ENCODE results near the gene ARAP2.
A peak's percentile ranks its signal among the peaks of the same experiment; 100 is the strongest.

ARAP2 gene

DNA sequence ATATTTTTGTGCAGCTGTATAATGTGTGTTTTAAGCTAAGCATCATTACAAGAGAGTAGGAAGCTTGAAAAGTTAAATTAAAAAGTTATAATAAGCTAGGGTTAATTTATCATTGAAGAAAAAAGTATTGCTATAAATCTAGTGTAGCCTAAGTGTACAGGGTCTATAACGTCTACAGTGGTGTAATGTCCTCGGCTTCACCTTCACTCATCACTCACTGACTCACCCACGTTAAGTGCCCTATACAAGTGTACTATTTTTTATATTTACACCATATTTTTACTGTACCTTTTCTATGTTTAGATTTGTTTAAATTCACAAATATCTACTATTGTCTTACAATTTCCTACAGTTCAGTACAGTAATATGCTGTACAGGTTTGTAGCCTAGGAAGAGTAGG lies 23.5 kb downstream of the ARAP2 start:
- no peaks in the 10 kb centered on the region for H3K27me3 Mint-ChIP-seq
- H3K36me3 Mint-ChIP-seq: peaks cover 3 to 12% of the 10 kb centered on the region in 2 donors
- no peak overlapping the region for H3K4me3 Mint-ChIP-seq
- no peak for DNase-seq
- H3K27ac Mint-ChIP-seq: no peak overlapping the region
- ATAC-seq (replicated peaks): no peak
- H3K9me3 Mint-ChIP-seq: no peaks in the 10 kb centered on the region
- peaks cover 27 to 35% of the 10 kb centered on the region in 2 donors for H3K4me1 Mint-ChIP-seq

DNA sequence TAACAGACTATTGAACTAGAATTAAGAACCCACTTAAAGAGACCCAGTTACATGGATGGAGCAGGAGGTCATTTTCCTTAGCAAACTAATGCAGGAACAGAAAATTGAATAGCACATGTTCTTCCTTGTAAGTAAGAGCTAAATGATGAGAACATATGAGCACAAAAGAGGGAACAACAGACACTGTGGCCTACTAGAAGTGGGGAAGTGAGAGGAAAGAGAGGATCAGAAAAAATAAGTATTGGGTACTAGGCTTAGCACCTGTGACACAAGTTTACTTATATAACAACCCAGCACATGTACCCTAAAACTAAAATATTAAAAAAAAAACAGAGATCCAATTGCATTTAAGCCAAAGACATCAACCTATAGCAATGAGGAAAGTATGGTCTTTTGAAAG lies 26.2 kb downstream of the ARAP2 start:
- Mint-ChIP-seq H3K27me3 (no peaks in the 10 kb centered on the region), H3K4me1 (peaks cover 26 to 32% of the 10 kb centered on the region in 2 donors), H3K27ac (no peak overlapping the region), H3K36me3 (peaks cover 7 to 13% of the 10 kb centered on the region in 2 donors), H3K4me3 (no peak overlapping the region), H3K9me3 (no peaks in the 10 kb centered on the region)
- DNase-seq (no peak), ATAC-seq (replicated peaks) (peak; percentile 88 to 89)

DNA sequence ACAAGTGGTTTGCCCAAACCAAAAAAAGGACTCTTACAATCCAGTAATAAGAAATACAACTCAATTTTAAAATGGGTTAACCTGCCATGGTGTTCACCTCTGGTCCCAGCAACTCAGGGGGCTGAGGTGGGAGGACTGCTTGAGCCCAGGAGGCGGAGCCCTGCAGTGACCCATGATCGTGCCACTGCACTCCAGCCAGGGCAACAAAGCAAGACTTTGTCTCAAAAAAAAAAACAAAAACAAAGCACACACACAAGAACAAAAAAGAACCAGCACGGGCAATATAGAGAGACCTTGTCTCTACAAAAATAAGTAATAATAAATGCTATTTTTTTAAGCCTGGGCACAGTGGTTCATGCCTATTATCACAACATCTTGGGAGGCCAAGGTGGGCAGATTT lies 28.7 kb downstream of the ARAP2 start:
- Mint-ChIP-seq H3K27ac (no peak overlapping the region), H3K36me3 (peaks cover 9 to 22% of the 10 kb centered on the region in 2 donors), H3K4me3 (no peak overlapping the region), H3K4me1 (peaks cover 22 to 26% of the 10 kb centered on the region in 2 donors), H3K9me3 (no peaks in the 10 kb centered on the region), H3K27me3 (no peaks in the 10 kb centered on the region)
- DNase-seq (no peak), ATAC-seq (replicated peaks) (no peak)

DNA sequence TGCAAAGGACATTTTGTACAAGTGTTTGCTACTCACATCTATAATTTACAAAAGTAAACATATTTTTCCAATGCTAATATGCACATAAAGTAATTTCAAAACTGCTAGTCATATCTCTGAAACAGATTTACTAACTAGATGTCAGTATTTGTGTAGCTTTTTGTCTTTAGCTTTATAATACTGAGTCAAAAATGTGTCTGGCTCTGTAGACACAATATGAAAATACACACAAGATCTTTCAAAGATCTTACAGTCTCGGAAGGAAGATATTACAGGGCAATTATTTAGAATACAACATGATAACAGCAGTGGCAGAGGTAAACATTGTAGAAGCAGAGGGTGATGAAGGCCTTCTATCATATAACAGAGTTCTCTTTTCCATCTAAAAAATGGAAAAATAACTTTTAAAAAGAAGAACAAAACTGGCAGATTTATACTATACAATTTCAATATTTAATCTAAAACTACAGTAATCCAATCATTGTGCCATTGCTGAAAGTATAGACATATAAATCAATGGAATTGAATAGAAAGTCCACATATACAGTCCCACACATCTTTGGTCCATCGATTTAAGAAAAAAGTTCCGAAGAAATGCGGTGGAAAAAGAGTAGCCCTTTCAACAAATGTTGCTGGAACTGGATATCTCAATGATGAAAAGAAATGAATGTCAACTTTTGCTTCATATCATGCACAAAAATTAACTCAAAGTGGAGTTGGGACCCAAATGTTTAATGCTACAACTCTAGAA lies 29.4 kb downstream of the ARAP2 start:
- ATAC-seq (replicated peaks) (no peak), DNase-seq (no peak)
- no peak overlapping the region for H3K27ac Mint-ChIP-seq
- peaks cover 24 to 31% of the 10 kb centered on the region in 2 donors for H3K4me1 Mint-ChIP-seq
- peaks cover 9 to 28% of the 10 kb centered on the region in 2 donors for H3K36me3 Mint-ChIP-seq
- no peaks in the 10 kb centered on the region for H3K27me3 Mint-ChIP-seq
- H3K4me3 Mint-ChIP-seq: no peak overlapping the region
- no peaks in the 10 kb centered on the region for H3K9me3 Mint-ChIP-seq

DNA sequence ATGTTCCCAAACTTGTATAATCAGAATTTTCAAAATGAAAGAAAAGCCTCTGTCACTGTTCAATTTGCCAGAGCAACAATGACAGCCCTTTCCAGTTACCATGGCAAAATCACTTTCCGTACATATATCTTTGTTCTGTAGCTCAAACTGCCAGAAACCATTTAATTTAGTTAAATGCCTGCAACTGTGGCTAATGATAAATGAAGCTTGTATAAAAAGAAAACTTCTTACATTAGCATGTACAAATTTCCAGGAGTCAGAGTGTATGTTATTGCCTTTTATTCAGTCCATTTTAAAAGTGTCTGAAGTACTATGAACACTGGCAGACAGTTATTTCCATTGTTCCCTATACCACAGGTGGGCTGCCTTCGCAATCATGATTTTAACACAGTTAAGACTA lies 30.3 kb downstream of the ARAP2 start:
- H3K4me3 Mint-ChIP-seq: no peak overlapping the region
- no peak overlapping the region for H3K27ac Mint-ChIP-seq
- peaks cover 9 to 29% of the 10 kb centered on the region in 2 donors for H3K36me3 Mint-ChIP-seq

DNA sequence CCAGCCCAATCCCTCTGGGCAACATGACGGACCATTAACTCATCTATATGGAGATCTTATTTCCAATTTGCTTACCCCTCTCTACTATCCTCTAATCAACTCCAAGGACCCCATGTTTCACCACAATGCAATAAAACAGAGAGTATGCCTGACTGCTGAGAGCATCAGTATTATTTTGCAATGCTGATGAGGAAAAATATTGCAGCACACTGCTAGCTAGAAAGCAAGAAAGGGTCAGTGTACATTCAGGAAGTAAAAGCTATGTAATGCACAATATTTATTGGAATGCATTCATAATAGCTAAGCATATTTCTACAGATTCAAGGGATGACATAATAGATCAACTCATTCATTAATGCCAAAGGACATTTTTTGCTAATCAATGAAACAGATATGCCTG lies 33.2 kb downstream of the ARAP2 start:
- Mint-ChIP-seq H3K36me3 (peaks cover 17 to 46% of the 10 kb centered on the region in 2 donors), H3K4me3 (no peak overlapping the region), H3K9me3 (no peaks in the 10 kb centered on the region), H3K4me1 (peaks cover 24 to 37% of the 10 kb centered on the region in 2 donors), H3K27ac (no peak overlapping the region), H3K27me3 (no peaks in the 10 kb centered on the region)
- ATAC-seq (replicated peaks) (no peak), DNase-seq (no peak)

More for the DNA sequence above, 30.3 kb downstream of the ARAP2 start:
- DNase-seq (no peak), ATAC-seq (replicated peaks) (no peak)
- Mint-ChIP-seq H3K9me3 (no peaks in the 10 kb centered on the region), H3K4me1 (peaks cover 22 to 31% of the 10 kb centered on the region in 2 donors), H3K27me3 (no peaks in the 10 kb centered on the region)

DNA sequence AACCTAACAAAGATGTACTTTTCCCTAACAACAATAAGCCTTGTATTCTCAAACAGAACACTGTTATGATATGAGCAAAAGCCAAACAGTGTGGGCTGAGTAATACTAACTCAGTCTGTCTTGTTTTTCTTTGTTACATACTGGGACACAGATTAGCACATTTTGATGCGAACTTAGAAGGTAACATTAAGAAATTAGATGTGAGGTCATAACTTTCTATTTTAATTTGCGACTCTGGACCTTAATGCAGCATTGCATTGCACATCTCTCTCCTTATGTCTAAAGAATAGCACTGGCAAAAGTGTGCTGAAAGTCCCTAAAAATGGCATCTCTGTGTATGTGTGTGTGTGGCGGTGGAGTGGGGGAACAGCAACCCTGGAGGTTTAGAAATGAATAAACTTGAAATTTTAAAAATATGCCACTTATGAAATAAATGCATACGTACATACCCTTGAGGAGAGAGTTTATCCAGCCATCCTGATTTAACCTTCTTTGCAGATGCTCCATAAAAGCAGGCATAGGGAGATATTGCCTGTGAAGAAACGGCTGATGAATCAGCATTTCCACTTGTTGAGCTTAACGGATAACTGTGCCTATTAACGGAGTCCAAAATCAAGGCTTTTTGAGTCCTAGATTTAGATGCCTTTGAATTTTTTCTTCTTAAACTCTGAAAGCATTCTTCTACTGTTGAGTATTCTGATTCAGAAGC lies 34.2 kb downstream of the ARAP2 start:
- peak; percentile 49 to 62 for ATAC-seq (replicated peaks)
- Mint-ChIP-seq H3K27me3 (no peaks in the 10 kb centered on the region), H3K4me3 (no peak overlapping the region), H3K27ac (no peak overlapping the region), H3K4me1 (peaks cover 23 to 39% of the 10 kb centered on the region in 2 donors), H3K9me3 (no peaks in the 10 kb centered on the region), H3K36me3 (peaks cover 16 to 49% of the 10 kb centered on the region in 2 donors)
- DNase-seq: no peak

DNA sequence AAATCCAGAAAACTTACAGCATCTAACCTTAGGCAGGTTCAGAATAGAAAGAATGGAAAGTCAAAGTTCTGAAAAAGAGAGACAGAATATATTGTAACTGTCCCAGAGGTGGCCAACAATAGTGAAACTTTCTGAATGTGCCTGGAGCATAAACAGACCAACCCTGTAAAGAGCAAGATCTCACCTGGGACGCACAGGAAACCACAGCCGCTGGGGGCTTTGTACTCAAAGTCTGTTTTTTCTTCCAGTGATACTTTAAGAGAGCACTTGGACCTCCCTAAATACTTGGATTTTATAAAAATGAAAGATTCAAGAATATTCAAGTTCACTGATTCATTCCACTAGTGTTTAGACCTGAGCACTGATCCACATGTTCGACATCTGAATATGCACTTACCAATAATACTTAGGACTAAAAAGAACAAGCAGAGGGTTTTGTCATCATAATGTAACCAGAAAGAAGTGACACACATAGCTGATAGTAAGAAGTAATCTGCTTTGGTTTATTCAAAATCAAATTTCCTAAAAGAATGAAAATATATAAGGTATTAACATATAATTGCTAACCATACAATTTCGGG lies 35.3 kb downstream of the ARAP2 start:
- no peak for DNase-seq
- ATAC-seq (replicated peaks): peak; percentile 87 to 88
- Mint-ChIP-seq H3K4me3 (no peak overlapping the region), H3K36me3 (peaks cover 17 to 52% of the 10 kb centered on the region in 2 donors), H3K9me3 (no peaks in the 10 kb centered on the region), H3K27me3 (no peaks in the 10 kb centered on the region), H3K4me1 (peaks cover 21 to 34% of the 10 kb centered on the region in 2 donors), H3K27ac (no peak overlapping the region)

DNA sequence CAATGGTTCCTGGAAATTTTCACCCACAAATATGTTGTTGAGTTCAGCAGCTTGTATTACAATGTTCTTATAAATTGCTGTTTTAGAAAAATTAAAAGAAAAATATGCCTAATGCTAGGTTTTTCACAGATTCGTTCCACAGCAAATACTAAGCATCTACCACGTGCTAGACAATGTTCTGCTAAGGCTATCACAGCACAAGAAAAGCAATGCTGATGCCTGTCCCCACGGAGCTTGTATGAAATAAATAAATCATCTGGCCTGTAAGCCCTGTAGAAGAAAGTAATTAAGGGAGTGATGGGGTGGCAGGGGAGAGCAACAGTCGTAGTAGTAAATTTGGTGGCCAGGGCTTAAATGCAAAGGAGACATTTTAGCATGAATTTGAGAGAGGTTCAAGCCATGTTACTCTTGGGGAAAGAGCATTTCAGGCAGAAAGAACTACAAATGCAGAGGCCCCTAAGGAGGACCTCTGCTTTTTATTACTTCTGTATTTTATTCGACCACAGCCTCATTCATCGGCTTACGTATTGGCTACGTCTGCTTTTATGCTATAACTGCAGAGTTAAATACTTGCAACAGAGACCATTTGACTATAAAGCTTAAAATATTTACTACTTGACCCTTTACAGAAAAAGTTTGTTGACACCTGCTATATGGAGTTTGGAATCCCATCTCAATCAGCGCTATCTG lies 36.3 kb downstream of the ARAP2 start:
- peaks cover 20 to 55% of the 10 kb centered on the region in 2 donors for H3K36me3 Mint-ChIP-seq

DNA sequence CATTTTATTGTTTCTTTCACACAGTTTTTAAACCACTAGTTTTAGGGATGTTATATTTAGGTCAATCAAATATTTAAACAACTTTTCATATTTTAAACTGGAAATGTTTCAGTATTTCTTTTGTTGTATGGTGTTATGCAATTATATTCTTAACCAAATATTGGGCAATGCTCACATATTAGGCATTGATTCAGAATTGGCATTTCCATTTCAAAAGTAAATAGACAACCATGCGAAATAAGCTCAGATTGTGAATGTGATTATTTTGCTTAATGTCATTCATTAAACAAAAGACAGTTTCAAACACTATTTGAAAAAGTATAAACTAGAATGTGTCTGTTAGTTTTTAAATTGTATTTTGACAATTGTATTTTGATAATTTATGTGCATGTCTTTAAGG lies 36.9 kb downstream of the ARAP2 start:
- Mint-ChIP-seq H3K27me3 (no peaks in the 10 kb centered on the region), H3K4me1 (peaks cover 20 to 41% of the 10 kb centered on the region in 2 donors), H3K36me3 (peaks cover 20 to 58% of the 10 kb centered on the region in 2 donors), H3K4me3 (no peak overlapping the region), H3K27ac (no peak overlapping the region), H3K9me3 (no peaks in the 10 kb centered on the region)
- DNase-seq: no peak
- no peak for ATAC-seq (replicated peaks)

More for the DNA sequence above, 36.3 kb downstream of the ARAP2 start:
- Mint-ChIP-seq H3K4me1 (peaks cover 20 to 41% of the 10 kb centered on the region in 2 donors), H3K9me3 (no peaks in the 10 kb centered on the region), H3K27ac (no peak overlapping the region), H3K27me3 (no peaks in the 10 kb centered on the region), H3K4me3 (no peak overlapping the region)
- DNase-seq (no peak), ATAC-seq (replicated peaks) (no peak)

DNA sequence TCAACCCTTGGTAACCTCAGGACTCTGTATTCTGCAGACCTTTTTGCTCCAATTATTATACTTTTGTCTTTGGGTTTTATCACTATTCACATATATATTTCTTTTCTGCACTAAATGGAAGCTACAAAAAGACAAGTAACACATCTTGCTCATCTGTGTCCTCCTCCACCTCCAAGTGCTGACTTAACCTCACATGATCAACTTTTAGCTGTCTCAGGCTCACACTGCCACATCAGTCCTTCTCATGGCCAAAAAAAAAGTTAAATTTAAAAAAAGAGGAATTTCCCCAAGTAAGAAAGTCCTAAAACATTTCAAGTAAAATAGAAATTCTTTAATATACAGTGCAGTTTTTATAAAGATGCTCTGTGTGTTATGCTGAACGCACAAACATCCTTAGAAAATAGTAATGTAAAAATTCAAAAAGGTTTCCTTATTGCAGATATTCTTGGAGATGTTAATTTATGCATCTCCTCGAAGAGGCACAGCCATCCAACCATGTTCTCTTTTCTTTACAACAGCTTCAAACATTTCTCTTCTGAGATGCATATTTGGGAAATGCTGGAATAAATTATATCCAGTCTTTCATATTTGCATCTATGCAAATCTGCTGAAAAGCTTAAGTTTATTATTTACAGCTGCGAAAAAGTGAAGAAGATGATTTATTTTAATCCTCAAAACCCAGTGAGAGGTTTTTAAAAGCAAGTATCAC lies 37.6 kb downstream of the ARAP2 start:
- no peaks in the 10 kb centered on the region for H3K9me3 Mint-ChIP-seq
- ATAC-seq (replicated peaks) (no peak), DNase-seq (no peak)
- no peak overlapping the region for H3K27ac Mint-ChIP-seq
- peaks cover 20 to 41% of the 10 kb centered on the region in 2 donors for H3K4me1 Mint-ChIP-seq
- H3K36me3 Mint-ChIP-seq: peaks cover 20 to 54% of the 10 kb centered on the region in 2 donors
- no peaks in the 10 kb centered on the region for H3K27me3 Mint-ChIP-seq
- no peak overlapping the region for H3K4me3 Mint-ChIP-seq

DNA sequence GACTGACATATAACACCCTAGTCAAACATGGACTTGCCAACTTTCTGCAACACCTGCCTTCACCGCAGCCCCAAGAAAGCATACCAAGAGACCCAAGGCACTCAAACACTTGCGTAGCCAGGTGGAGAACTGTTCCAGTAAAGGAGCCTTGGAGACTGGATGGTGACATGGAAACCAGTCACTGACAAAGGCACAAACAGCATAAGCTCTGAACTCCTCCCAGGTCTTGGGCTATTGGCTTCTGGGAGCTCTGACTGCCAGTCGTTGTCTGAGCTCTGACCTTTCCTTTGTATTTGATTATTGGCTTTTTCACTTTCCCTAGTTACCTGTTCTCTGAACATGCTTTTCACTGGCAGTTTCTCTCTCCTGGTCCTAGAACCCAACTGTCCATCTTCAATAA lies 38.3 kb downstream of the ARAP2 start:
- ATAC-seq (replicated peaks) (no peak), DNase-seq (no peak)
- H3K4me3 Mint-ChIP-seq: no peak overlapping the region
- no peaks in the 10 kb centered on the region for H3K9me3 Mint-ChIP-seq
- peaks cover 20 to 52% of the 10 kb centered on the region in 2 donors for H3K36me3 Mint-ChIP-seq
- H3K4me1 Mint-ChIP-seq: peaks cover 20 to 41% of the 10 kb centered on the region in 2 donors
- no peak overlapping the region for H3K27ac Mint-ChIP-seq
- H3K27me3 Mint-ChIP-seq: no peaks in the 10 kb centered on the region

DNA sequence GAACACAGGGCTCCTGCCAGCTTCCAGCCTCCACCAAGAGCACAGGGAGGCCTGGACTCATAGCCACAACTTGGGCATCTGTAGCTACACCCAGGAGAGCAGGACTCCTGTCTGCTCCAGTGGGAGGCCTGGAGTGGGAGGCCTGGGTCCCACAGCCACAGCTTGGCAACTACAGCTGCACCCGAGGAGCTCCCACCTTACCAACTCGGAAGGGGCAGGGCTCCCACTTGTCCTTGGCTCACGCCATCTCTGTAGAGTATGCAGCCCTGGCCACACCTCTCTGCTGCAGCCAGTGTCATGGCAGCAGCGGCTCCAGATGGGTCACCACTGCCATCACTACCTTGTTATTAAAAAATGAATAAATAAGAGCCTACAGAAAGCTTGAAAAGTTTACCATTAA lies 45.5 kb downstream of the ARAP2 start:
- no peak for ATAC-seq (replicated peaks)
- Mint-ChIP-seq H3K27ac (no peak overlapping the region), H3K9me3 (no peaks in the 10 kb centered on the region), H3K36me3 (peaks cover 20 to 28% of the 10 kb centered on the region in 2 donors), H3K4me1 (peaks cover 5 to 17% of the 10 kb centered on the region in 2 donors), H3K27me3 (no peaks in the 10 kb centered on the region), H3K4me3 (no peak overlapping the region)
- DNase-seq: no peak

Measured in stimulated activated naive B cell treated with anti-CD40 and anti-IgM and Interleukin-4, amounts not matched to agents 10 μg/mL and 1 μg/mL and 100 μg/mL, for 72 hours (primary cell).